GM18526 (cell line): ENCODE data around the gene STAB2.

Experiments used
- POLR2A ChIP-seq: IDR thresholded peaks from 3 replicates; pipeline ENCODE4 v1.6.1; 2011; ENCODE audit not compliant: insufficient read length; ENCODE audit errors: extremely low read depth

STAB2 gene

DNA sequence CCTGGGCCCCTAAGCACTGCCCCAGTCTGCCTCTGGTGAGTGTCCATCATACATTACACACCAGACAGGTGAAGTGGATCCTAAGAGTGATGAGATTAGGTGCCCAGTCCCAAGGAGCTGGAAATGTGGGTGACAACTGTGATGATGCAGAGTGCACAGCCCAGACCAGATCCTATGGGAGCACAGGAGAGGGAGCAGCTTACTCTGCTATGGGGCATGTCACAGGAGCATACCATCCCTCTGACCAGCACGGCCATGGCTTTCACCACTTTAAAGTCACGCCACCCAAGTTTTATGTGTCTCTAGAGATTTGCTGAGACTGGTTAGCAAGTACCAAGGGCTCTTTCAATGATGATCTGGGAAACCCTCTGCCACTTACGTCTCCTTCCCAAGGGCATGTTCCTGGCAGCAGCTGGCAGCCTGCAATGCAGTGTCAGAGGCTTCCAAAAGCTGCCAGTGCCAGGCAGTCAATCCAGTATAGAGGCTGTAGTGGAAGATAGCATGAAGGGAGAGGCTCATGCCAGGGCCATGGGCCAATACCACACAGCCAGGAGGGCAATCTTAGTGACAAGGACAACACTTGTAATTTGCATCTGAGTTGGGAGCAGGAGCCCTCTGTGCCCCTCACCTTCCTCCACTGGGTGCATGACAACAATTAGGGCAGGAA, 40.2 kb downstream of the STAB2 start:
- TF ChIP-seq POLR2A: no peak

DNA sequence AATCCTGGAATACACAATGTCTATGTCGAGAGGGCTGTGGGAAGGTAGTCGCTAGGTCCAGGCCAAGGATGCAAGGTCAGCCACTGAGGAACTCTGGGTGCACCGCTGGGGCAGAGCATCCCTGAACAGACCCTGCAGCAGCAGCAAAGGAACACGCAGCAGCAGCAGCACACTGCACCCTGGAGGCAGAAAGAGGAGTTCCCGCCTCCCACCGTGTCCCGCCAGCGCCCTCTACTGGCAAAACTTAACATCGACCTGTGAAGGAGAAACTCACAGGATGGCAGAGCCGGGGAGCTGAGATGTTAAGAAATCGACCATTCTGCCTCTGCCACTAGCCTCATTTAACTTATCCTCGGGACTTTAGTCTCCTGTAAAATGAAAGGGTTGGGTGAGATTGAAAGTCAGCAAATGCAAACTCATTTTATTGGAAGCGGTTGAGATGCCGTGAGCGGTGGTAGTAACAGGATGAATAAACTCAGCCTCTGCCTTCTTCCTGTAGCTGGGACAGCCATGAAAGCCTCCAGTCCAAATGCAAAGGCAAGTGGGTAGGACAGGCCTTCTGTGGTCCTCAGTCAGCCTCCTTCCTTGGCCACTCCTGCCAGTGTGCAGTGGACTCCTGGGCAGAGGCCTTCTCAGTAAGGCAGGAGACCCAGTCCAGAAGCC, 45.6 kb downstream of the STAB2 start:
- no peak for TF ChIP-seq POLR2A

DNA sequence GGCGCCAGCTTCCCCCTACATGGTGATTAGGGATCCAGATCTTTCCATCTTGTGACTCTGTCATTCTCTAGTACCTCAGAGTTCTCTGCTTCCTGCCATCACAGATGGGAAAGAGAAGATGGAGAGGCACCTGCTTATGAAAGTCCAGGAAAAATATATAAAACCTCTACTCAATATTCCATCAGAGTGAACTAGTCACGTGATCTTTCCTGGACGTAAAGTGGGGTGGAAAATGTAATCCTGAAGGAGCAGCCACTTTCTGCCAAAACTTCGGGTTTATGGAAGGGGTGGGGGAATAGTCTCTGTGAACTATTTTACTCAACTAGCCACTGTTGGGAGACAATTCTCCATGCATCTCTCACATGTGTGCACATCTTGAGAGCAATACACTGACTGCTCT, 47.7 kb downstream of the STAB2 start:
- no peak for TF ChIP-seq POLR2A

DNA sequence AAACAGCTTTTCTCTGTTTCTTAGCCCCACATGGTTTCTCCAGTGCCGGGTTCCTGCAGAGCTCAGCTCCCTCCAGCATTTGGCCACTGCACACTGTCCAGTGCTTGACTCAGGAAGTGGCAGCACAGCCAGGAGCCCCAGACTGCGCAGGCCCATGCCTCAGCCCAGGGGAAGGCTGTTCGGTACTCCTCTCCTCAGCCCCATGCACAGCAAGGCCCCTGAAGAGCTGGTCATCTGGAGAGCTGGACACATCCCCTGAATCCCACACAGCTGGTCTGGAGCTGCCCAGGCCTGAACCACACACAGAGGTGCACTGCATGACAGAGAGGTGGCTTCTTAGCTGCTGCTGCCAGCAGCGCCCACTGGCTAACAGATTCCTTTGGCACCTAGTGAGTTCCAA, 48.3 kb downstream of the STAB2 start:
- no peak for TF ChIP-seq POLR2A

DNA sequence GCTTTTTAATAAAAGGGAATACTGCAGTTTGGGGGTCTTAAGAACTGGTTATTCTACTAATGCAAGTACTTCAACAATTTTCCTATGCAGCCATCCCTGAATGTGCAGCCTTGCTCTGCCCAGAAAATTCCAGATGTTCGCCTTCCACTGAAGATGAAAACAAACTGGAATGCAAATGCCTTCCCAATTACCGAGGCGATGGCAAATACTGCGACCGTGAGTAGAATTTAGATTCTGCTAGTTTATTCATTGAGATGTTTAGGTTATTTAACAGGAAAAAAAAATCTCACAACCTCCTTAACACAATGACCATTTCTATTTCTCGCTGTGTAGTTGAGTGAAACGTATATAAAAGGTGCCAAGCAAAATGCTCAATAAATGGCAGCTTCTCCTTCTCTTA, 49.9 kb downstream of the STAB2 start:
- no peak for TF ChIP-seq POLR2A

DNA sequence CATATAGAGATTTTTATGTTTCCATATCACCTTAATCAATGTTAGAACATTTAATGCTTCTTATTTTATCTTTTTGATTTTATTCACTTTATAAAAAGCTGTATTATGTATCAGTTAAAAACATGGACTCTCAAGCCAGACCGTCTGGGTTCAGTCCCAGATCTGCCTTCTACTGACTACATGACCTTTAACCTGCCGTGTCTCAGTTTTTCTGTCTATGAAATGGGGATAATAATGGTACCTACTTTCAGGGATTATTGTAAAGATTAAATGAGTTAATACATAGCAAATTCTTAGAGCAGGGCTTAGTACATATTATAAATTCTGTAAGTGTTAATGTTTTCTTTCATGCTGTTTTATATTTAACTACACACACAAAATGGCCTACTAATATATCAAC, 50.4 kb downstream of the STAB2 start:
- no peak for TF ChIP-seq POLR2A

DNA sequence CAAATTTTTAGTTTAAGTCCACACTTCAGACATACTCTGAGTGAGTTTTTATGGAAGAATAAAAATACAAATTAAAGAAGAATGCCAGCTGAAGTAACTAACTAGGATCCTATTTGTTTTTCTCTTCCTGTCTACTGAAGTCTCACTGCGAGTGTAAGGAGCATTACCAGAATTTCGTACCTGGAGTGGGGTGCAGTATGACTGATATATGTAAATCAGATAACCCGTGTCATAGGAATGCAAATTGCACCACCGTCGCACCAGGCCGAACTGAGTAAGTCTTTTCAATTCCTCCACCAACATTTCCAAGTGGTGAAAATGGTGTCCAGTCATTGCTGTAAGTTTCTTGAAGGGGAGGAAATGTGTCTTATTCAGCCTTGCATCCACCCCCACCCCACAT, 52.9 kb downstream of the STAB2 start:
- TF ChIP-seq POLR2A: no peak

DNA sequence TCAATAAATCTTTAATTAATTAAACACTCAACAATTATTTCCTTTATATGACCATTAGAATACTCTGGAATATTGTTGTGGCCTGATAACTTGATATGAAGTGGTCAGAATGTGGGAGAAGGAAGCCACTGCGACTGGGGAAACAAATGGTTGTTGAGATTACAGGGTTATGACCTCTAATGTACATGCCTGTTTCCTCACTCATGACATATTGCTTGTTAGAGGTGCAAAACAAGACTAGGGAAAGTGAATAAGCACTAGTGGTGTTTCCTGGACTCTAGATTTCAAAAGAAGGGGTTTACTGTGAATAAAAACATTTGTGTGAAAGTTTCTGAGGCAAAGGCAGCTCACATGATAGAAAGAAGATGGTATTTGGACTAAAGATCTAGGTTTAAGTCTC, 53.3 kb downstream of the STAB2 start:
- no peak for TF ChIP-seq POLR2A

DNA sequence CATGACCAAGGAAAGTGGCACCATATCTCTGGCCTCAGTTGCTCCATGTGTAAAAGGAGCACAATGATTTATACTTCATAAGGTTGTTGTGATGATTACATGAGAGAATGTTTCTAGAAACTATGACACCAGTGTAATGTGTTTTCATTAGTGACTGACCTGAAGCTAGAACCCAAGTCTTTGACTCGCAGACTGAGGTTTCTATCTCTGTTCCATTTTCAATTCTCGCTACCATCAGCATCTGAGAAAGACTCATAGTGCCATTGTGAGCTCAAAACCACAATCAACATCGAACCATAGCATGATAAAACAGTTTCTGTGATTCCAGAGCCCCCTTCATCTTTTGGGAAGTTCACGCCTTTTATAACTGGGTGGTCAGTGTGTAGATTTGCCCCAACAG, 53.8 kb downstream of the STAB2 start:
- TF ChIP-seq POLR2A: no peak

DNA sequence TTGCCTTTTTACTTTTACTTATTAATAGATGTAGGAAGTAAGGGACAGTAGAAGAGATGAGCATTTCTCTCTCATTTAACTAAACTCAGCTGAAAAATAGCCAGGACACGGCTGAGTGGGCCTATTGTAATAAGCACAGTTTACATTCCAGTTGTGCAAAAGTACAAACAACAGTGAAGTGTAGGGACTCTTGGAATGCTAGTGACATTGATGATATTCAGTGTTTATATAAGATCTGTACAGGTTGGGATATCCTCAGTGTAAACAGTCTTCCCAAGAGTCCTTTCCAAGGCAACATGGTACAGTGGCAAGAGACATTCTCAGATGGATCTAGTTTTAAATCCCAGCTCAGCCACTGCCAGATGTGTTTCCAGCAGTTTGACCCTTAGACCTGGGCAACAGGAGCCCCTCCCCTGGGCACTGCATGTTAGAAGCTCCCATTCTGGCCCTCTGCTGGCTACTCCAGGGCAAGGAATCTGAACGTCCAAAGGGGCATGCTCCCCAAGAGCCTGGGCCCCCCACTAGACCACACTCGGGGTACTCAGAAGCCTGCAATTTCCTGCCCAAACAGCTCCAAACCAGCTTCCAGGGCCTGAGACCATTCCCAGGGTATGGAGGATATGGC, 55.3 kb downstream of the STAB2 start:
- TF ChIP-seq POLR2A: no peak

DNA sequence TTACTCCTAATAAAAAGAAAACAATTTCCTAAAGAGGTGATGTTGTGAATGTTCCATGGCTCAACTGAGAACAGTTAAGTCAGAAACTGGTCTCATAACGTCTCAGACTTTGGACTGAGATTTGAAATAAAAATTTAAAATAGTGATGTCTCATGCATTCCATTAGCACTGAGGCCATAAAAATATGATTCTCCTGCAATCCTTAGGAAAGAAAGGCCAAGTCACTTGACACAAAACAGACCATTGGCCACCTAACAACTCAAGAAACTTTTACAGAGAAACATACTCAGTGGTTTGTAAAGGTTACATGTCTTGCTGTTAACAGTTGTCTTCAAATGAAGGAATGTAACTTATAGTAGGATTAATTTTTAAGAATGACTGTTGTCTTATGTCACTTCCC, 58.1 kb downstream of the STAB2 start:
- no peak for TF ChIP-seq POLR2A

DNA sequence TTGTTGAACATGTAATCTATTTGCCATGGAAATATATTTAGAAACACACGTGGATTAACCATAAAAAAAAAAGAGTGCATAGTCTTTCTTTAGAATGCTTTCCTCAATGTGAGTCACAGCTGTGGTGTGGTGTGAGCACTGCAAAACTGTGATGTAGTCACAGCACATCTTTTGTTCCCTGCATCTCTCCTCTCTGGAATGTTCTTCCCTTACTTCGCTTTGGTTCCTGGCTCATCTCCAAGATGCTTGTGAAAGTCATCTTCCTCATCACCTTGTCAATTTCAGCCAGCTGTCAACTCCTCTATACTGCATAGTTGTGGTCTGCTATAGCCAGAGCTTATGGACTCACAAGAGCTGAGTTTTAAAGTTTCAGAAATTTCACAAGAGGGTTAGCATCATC, 60.2 kb downstream of the STAB2 start:
- TF ChIP-seq POLR2A: no peak

DNA sequence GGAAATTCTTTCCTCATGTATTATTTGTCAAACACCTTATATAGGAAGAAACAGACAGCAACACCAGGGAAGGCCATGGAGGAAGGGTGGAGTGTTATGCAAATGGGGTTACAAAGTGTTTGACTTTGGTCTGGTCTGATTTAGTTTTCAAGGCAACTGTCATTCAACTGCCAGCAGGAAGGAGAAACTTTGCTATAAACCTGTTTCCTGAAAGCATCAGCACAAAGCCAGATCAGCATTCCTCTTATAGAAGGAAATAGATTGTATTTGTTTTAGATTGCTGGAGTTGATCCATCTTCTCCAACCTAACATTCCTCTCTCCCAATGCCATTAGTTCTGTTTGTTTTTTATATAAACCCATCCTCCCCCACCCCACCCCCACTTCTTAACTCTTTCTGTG, 65.7 kb downstream of the STAB2 start:
- no peak for TF ChIP-seq POLR2A

DNA sequence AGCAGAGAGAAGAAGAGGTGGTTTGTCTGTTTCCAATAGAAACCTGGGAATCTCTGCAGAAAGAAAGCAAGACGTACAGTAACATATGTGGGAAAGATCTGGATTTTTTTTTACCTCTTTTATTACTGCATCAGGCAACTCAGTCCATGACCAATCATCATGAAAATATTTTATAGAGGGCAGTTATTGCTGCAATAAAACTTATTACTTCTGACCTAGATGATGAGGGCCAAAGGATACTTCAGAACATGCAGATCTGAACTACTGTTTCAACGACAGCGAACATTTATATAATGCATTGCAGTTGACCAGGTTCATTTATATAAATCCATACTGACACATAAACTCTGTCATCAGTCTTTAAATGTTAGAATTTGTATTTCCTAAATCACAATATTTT, 67.7 kb downstream of the STAB2 start:
- no peak for TF ChIP-seq POLR2A

DNA sequence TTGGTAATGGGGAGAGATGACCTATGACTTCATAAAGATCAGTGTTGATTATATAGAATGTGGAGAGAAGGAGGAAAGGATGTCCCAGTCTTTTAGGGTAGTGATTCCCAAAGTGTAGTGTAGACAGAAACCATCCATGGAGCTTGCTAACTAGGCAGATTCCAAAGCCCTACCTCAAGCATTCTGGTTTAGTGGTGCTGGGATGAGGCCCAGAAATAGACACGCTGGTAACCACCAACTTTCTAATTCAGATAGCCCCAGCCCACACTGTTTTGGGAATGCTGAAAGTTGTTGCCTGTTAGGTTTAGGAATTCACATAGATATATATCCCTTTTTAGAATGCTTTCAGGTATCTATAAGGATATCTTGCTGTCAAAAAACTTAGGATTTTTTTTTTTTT, 69.2 kb downstream of the STAB2 start:
- TF ChIP-seq POLR2A: no peak

DNA sequence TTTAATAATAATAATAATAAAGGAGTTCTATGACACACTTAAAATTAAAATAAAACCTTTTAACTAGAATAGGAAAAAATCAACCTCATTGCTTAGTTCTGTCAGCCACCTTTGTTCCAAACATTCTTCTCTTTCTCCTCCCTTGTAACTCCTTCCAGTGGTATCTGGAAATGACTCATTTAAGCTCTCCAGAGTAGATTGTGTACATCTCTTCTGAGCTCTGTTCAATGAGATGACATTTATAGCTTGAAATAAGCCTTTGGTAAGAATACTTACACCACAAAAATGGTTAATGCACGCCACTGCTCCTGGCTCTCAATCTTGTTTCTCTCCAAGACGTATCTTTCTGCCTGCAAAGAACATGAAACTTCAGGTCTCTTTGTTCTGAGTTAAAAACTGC, 70.3 kb downstream of the STAB2 start:
- no peak for TF ChIP-seq POLR2A

DNA sequence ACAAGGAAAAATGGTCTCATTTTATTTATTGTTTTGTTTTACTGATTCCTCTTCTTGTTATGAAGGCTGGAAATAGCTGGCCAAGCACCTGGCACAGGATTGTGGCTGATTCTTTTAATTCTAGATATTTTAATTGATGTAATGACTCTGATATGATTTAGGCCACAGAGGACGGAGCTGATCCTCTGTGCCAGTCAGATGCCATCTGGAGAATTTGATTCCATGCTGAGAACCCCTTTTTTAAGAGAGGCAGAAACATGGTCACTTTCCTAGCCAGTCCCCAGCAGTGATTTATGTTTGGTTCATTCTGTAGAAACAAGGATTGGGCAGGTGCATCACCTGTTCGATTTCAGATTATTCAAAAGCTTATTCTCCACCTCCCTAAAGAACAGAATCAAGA, 77.6 kb downstream of the STAB2 start:
- no peak for TF ChIP-seq POLR2A
